LNCAP (cell line): ENCODE measurements around the gene ISOC2.

Experiments
- CTCF ChIP-seq: fragments of 450-650 bp; IDR thresholded peaks from 2 replicates; pipeline ENCODE4 v1.5.1; 2017; ENCODE audit warnings: mild to moderate bottlenecking

ISOC2 gene

GRCh38 chr19:55482156-55482961 is 20.9 kb upstream of the ISOC2 start:
- TF ChIP-seq CTCF = no peak

- no peak for TF ChIP-seq CTCF
Measured at GRCh38 chr19:55481794-55482155, 20.3 kb upstream of the ISOC2 start.

- TF ChIP-seq CTCF = no peak
Measured at GRCh38 chr19:55481148-55481793, 19.8 kb upstream of the ISOC2 start.

GRCh38 chr19:55479451-55480230 is 18.2 kb upstream of the ISOC2 start:
- TF ChIP-seq CTCF = no peak

GRCh38 chr19:55479045-55479444 is 17.6 kb upstream of the ISOC2 start:
- TF ChIP-seq CTCF = no peak

- no peak for TF ChIP-seq CTCF
Measured at GRCh38 chr19:55478364-55478763, 16.9 kb upstream of the ISOC2 start.

- no peak for TF ChIP-seq CTCF
Measured at GRCh38 chr19:55477905-55478304, 16.5 kb upstream of the ISOC2 start.
